AG04450 (cell line): ENCODE measurements around the gene PDLIM4. TPM values are rescaled to one million over a fixed set of nuclear protein-coding genes. Genes with fewer than 3 reads are reported as not detected.

Experiments used
- CTCF ChIA-PET: fragments of 300-600, 350-600 bp; formaldehyde crosslinking; extraction: SDS; loops from one replicate; lab custom pipeline; 2022; ENCODE audit warnings: antibody characterized with exemption, inconsistent platforms; lab: Charles Lee
- POLR2A ChIA-PET: fragments of 350-600 bp; formaldehyde crosslinking; extraction: SDS; loops from one replicate; lab custom pipeline; 2021; ENCODE audit warnings: antibody characterized with exemption, inconsistent platforms; lab: Yijun Ruan, JAX
- DNase-seq: peaks from one replicate; pipeline ENCODE4 v3.0.0-alpha.2; 2011; ENCODE audit warnings: low read depth, low spot score
- H3K27ac ChIP-seq: one replicate; pipeline ENCODE4 v1.5.1; 2012; ENCODE audit warnings: low read depth, low read length, control low read depth
- H3K27me3 ChIP-seq: one replicate; pipeline ENCODE4 v1.6.0; 2012; ENCODE audit warnings: low read length; ENCODE audit not compliant: control insufficient read depth, insufficient read depth
- H3K4me3 ChIP-seq: 2 replicates; pipeline ENCODE4 v1.5.1; 2011; ENCODE audit warnings: mild to moderate bottlenecking, low read depth, low read length, control low read depth
- H3K9me3 ChIP-seq: 2 replicates; pipeline ENCODE4 v1.5.1; 2012; ENCODE audit warnings: low read length; ENCODE audit not compliant: control insufficient read depth, insufficient read depth
- CTCF ChIP-seq: IDR thresholded peaks from 2 replicates; pipeline ENCODE4 v1.5.1; 2011; ENCODE audit warnings: low read depth, low read length, control low read depth, inconsistent platforms
- polyA plus RNA-seq: library from polyadenylated mRNA; depleted of rRNA; stranded (reverse); fragments of >200 nt; gene quantifications from 2 replicates; pipeline ENCODE4 v1.2.3, GENCODE V29; 2011

The PDLIM4 gene
- polyA plus RNA-seq, 1 experiment, result 43.4 TPM

DNA sequence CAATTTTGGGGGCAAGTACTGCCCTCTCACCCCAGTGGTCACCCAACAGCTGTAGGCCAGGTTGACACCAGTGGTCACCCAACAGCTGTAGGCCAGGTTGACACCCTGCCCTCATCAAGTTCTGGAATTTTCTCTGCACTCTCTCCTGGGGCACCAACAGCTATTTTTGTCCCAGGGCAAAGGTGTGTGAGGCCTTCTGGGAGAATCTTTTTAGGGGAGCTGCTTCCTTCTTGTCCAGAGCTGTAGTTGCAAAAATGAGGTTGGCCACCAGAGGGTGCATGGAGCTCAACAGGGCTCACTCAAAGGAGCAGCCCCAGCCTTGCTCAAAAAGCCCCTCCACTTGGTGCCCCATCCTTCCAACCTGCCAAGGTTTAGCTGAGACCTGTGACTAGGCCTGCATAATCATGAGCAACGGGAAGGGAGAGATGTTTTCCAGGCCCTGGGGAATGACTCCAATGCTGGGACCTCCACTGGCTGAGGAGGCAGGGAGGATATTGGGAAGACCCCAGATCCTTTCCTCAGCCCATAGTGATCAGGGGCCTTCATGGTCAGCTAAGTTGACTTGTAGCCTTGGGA, 19.2 kb upstream of the PDLIM4 start:
- no peaks in the 10 kb centered on the region for H3K27me3 ChIP-seq
- ChIA-PET POLR2A (interaction anchor here (1.2 kb wide), 1 partner anchor 21 kb away, joined by 5 read pairs; no protein-coding TSS in a partner anchor), CTCF (interaction anchor here (0.5 to 5.4 kb wide), 41 partner anchors 11 to 982 kb away, joined by 3 to 112 read pairs (median 5); partner anchors contain the start of genes P4HA2, PDLIM4, SLC22A4 and SLC22A5)
- no peak overlapping the region for H3K27ac ChIP-seq
- no peak for DNase-seq
- TF ChIP-seq CTCF, result peak; percentile 88
- H3K4me3 ChIP-seq, result no peak overlapping the region
- H3K9me3 ChIP-seq, result no peaks in the 10 kb centered on the region; the same call in 1 of the 2 replicates

GRCh38 chr5:132238901-132239500, 18.5 kb upstream of the PDLIM4 start:
- no peak for DNase-seq
- no peak for TF ChIP-seq CTCF
- H3K9me3 ChIP-seq, result peaks cover 6% of the 10 kb centered on the region; the same call in 1 of the 2 replicates
- H3K27ac ChIP-seq, result no peak overlapping the region
- ChIA-PET CTCF (interaction anchor here (0.6 to 5.4 kb wide), 31 partner anchors 11 to 174 kb away, joined by 3 to 112 read pairs (median 7); partner anchors contain the start of genes P4HA2, PDLIM4, SLC22A4 and SLC22A5), POLR2A (no interaction called here)
- H3K4me3 ChIP-seq, result no peak overlapping the region
- no peaks in the 10 kb centered on the region for H3K27me3 ChIP-seq

GRCh38 chr5:132239776-132240175, 17.7 kb upstream of the PDLIM4 start:
- Histone ChIP-seq H3K9me3 (peaks cover 6% of the 10 kb centered on the region; the same call in 1 of the 2 replicates), H3K27me3 (no peaks in the 10 kb centered on the region), H3K4me3 (no peak overlapping the region), H3K27ac (no peak overlapping the region)
- TF ChIP-seq CTCF, result no peak
- ChIA-PET CTCF (interaction anchor here (0.6 to 5.4 kb wide), 9 partner anchors 10 to 175 kb away, joined by 3 to 112 read pairs (median 21); partner anchors contain the start of genes P4HA2 and PDLIM4), POLR2A (no interaction called here)
- no peak for DNase-seq

GRCh38 chr5:132243366-132243977, 14.0 kb upstream of the PDLIM4 start:
- no peak for TF ChIP-seq CTCF
- Histone ChIP-seq H3K9me3 (peaks cover 6% of the 10 kb centered on the region; the same call in 1 of the 2 replicates), H3K4me3 (no peak overlapping the region), H3K27me3 (no peaks in the 10 kb centered on the region), H3K27ac (no peak overlapping the region)
- CTCF ChIA-PET, result no interaction called here
- DNase-seq, result no peak
- POLR2A ChIA-PET, result no interaction called here

- ChIA-PET CTCF (no interaction called here), POLR2A (interaction anchor here (0.6 kb wide), 2 partner anchors 20 to 49 kb away, joined by 3 read pairs; partner anchors contain the start of gene SLC22A4)
- no peak for TF ChIP-seq CTCF
- DNase-seq, result no peak
- no peak overlapping the region for H3K27ac ChIP-seq
- H3K4me3 ChIP-seq, result no peak overlapping the region
- peaks cover 6% of the 10 kb centered on the region; the same call in 1 of the 2 replicates for H3K9me3 ChIP-seq
- H3K27me3 ChIP-seq, result no peaks in the 10 kb centered on the region
Measured at GRCh38 chr5:132245593-132245992, 11.9 kb upstream of the PDLIM4 start.
